Fibroblast of mammary gland (primary cell): ENCODE measurements around the gene LAMTOR4.

Experiments
- DNase-seq: peaks from one replicate; pipeline ENCODE4 v3.0.0-alpha.2; 2010; ENCODE audit warnings: low read depth
- H3K4me3 ChIP-seq: 2 replicates; pipeline ENCODE4 v1.5.1; 2011; ENCODE audit warnings: low read depth, mild to moderate bottlenecking, low read length, moderate library complexity; ENCODE audit not compliant: control insufficient read depth
- CTCF ChIP-seq: conservative IDR thresholded peaks from 2 replicates; pipeline ENCODE4 v1.5.1; 2011; ENCODE audit warnings: low read depth, low read length, inconsistent platforms; ENCODE audit not compliant: control insufficient read depth, insufficient read depth

Gene LAMTOR4

GRCh38 chr7:100159099-100159623 lies 10.4 kb downstream of the LAMTOR4 start:
- no peak for TF ChIP-seq CTCF

GRCh38 chr7:100160067-100160466 lies 11.3 kb downstream of the LAMTOR4 start:
- DNase-seq: no peak
- TF ChIP-seq CTCF: no peak
- no peak overlapping the region for H3K4me3 ChIP-seq

More at GRCh38 chr7:100159099-100159623, 10.4 kb downstream of the LAMTOR4 start:
- peak; percentile 12 for DNase-seq
- peak overlapping the region; percentile 57 for H3K4me3 ChIP-seq

- no peak for TF ChIP-seq CTCF
- DNase-seq: no peak
- no peak overlapping the region for H3K4me3 ChIP-seq
Observed at GRCh38 chr7:100163006-100163531, 14.4 kb downstream of the LAMTOR4 start.

- no peak overlapping the region for H3K4me3 ChIP-seq
- no peak for DNase-seq
- TF ChIP-seq CTCF: no peak
Observed at GRCh38 chr7:100163871-100164270, 15.2 kb downstream of the LAMTOR4 start.

- DNase-seq: no peak
- H3K4me3 ChIP-seq: no peak overlapping the region
- no peak for TF ChIP-seq CTCF
Observed at GRCh38 chr7:100166317-100166940, 17.7 kb downstream of the LAMTOR4 start.

- no peak overlapping the region for H3K4me3 ChIP-seq
- TF ChIP-seq CTCF: no peak
- DNase-seq: no peak
Observed at GRCh38 chr7:100166970-100167911, 18.5 kb downstream of the LAMTOR4 start.
